Neural progenitor cell (in vitro differentiated cells): ENCODE measurements around the gene LANCL1. TPM values are rescaled to one million over a fixed set of nuclear protein-coding genes. Genes with fewer than 3 reads are reported as not detected.
"Not testable (repeated sequence)": the region's sequence is repeated elsewhere in the genome, so short reads cannot be mapped to it uniquely, and the experiment has no call there.

ENCODE experiments used
- DNase-seq: peaks from one replicate; pipeline ENCODE4 v3.0.0-alpha.2; 2016; ENCODE audit warnings: low spot score
- H2AFZ ChIP-seq: fragments of 200-600 bp; sonication (generic); replicated peaks from 2 replicates; pipeline ENCODE4 v1.6.1; 2016; ENCODE audit warnings: antibody characterized with exemption
- H3F3A ChIP-seq: fragments of 200-600 bp; sonication (generic); 2 replicates; pipeline ENCODE4 v1.6.1; 2016; ENCODE audit warnings: antibody characterized with exemption, low read depth
- H3K27ac ChIP-seq: fragments of 200-600 bp; sonication (generic); 2 replicates; pipeline ENCODE4 v1.5.1; 2016; ENCODE audit warnings: mild to moderate bottlenecking
- H3K27me3 ChIP-seq: fragments of 200-600 bp; sonication (generic); 2 replicates; pipeline ENCODE4 v1.6.1; 2016; ENCODE audit warnings: mild to moderate bottlenecking, moderate library complexity
- H3K36me3 ChIP-seq: fragments of 200-600 bp; sonication (generic); 2 replicates; pipeline ENCODE4 v1.5.1; 2016
- H3K4me1 ChIP-seq: fragments of 200-600 bp; sonication (generic); 2 replicates; pipeline ENCODE4 v1.6.1; 2016; ENCODE audit warnings: mixed run types
- H3K4me2 ChIP-seq: fragments of 200-600 bp; sonication (generic); 2 replicates; pipeline ENCODE4 v1.6.1; 2016
- H3K4me3 ChIP-seq: fragments of 200-600 bp; sonication (generic); 2 replicates; pipeline ENCODE4 v1.5.1; 2016
- H3K79me2 ChIP-seq: fragments of 200-600 bp; sonication (generic); 2 replicates; pipeline ENCODE4 v1.6.1; 2016; ENCODE audit warnings: low read depth
- H3K9ac ChIP-seq: fragments of 200-600 bp; sonication (generic); 2 replicates; pipeline ENCODE4 v1.6.1; 2016
- H3K9me3 ChIP-seq: fragments of 200-600 bp; sonication (generic); 2 replicates; pipeline ENCODE4 v1.5.1; 2016; ENCODE audit warnings: low read depth
- H4K20me1 ChIP-seq: fragments of 200-600 bp; sonication (generic); 2 replicates; pipeline ENCODE4 v1.6.1; 2016; ENCODE audit warnings: low read depth
- H3K27ac Mint-ChIP-seq: 3 replicates; pipeline ENCODE4 v1.8.0; 2021; ENCODE audit warnings: mixed read lengths
- H3K27me3 Mint-ChIP-seq: 2 replicates; pipeline ENCODE4 v1.8.0; 2022; ENCODE audit warnings: low read depth, mild to moderate bottlenecking, inconsistent platforms, moderate library complexity, mixed read lengths; ENCODE audit not compliant: insufficient read depth
- H3K36me3 Mint-ChIP-seq: 3 replicates; pipeline ENCODE4 v1.8.0; 2021; ENCODE audit warnings: mixed read lengths
- H3K4me1 Mint-ChIP-seq: 3 replicates; pipeline ENCODE4 v1.8.0; 2021; ENCODE audit warnings: mixed read lengths
- H3K4me3 Mint-ChIP-seq: 3 replicates; pipeline ENCODE4 v1.8.0; 2021; ENCODE audit warnings: mild to moderate bottlenecking, moderate library complexity, mixed read lengths
- H3K9me3 Mint-ChIP-seq: 3 replicates; pipeline ENCODE4 v1.8.0; 2020; ENCODE audit warnings: mixed read lengths
- CTCF ChIP-seq: fragments of 200-600 bp; sonication (generic); IDR thresholded peaks from 2 replicates; pipeline ENCODE4 v1.5.1; 2017; ENCODE audit warnings: antibody characterized with exemption, mild to moderate bottlenecking
- EZH2 ChIP-seq: fragments of 200-600 bp; sonication (generic); IDR thresholded peaks from 2 replicates; pipeline ENCODE4 v1.6.1; 2017; ENCODE audit warnings: antibody characterized with exemption, mild to moderate bottlenecking, moderate library complexity
- EZH2phosphoT487 ChIP-seq: fragments of 200-600 bp; sonication (generic); IDR thresholded peaks from 2 replicates; pipeline ENCODE4 v1.6.1; 2017; ENCODE audit warnings: antibody characterized with exemption
- total RNA-seq: library from RNA; depleted of rRNA; stranded (reverse); fragments of >200 nt; gene quantifications from 2 replicates; pipeline ENCODE4 v1.2.3, GENCODE V29; 2015; ENCODE audit warnings: low replicate concordance

LANCL1 gene
- total RNA-seq, 1 donor from 2014 or later, result 122 TPM

- H4K20me1 ChIP-seq, result no peaks in the 10 kb centered on the region
- H3F3A ChIP-seq, result no peaks in the 10 kb centered on the region
- peaks cover 26% of the 10 kb centered on the region for H3K36me3 ChIP-seq
- H3K4me3 Mint-ChIP-seq, result no peak overlapping the region
- DNase-seq, result no peak
- no peak for TF ChIP-seq EZH2phosphoT487
- TF ChIP-seq CTCF, result no peak
- no peak for TF ChIP-seq EZH2
- no peaks in the 10 kb centered on the region for H3K79me2 ChIP-seq
- peaks cover 70% of the 10 kb centered on the region for H3K36me3 Mint-ChIP-seq
- H3K4me2 ChIP-seq, result no peak overlapping the region
- H3K4me3 ChIP-seq, result no peak overlapping the region
- no peaks in the 10 kb centered on the region for H3K4me1 ChIP-seq
- H3K27ac ChIP-seq, result no peak overlapping the region
- no peaks in the 10 kb centered on the region for H3K27me3 Mint-ChIP-seq
- H3K9me3 ChIP-seq, result no peaks in the 10 kb centered on the region
- H3K27ac Mint-ChIP-seq, result no peak overlapping the region
- no peaks in the 10 kb centered on the region for H3K27me3 ChIP-seq
- H3K9me3 Mint-ChIP-seq, result peaks cover 1% of the 10 kb centered on the region
- no peak overlapping the region for H2AFZ ChIP-seq
- H3K9ac ChIP-seq, result no peak overlapping the region
- H3K4me1 Mint-ChIP-seq, result peaks cover 11% of the 10 kb centered on the region
These were observed 43.9 kb downstream of the LANCL1 start for GRCh38 chr2:210432633-210433032.

GRCh38 chr2:210429403-210430137 lies 47.0 kb downstream of the LANCL1 start:
- Histone ChIP-seq H3K27ac (no peak overlapping the region), H3K36me3 (peaks cover 12% of the 10 kb centered on the region), H3K4me3 (no peak overlapping the region), H2AFZ (no peak overlapping the region), H3K4me1 (no peaks in the 10 kb centered on the region), H3K9ac (no peak overlapping the region), H3K4me2 (no peak overlapping the region), H3F3A (no peaks in the 10 kb centered on the region), H3K9me3 (no peaks in the 10 kb centered on the region), H3K27me3 (no peaks in the 10 kb centered on the region), H3K79me2 (no peaks in the 10 kb centered on the region), H4K20me1 (no peaks in the 10 kb centered on the region)
- no peak overlapping the region for H3K27ac Mint-ChIP-seq
- no peak for DNase-seq
- TF ChIP-seq EZH2 (no peak), EZH2phosphoT487 (no peak), CTCF (no peak)
- H3K36me3 Mint-ChIP-seq, result peaks cover 67% of the 10 kb centered on the region
- H3K27me3 Mint-ChIP-seq, result no peaks in the 10 kb centered on the region
- peaks cover 24% of the 10 kb centered on the region for H3K9me3 Mint-ChIP-seq
- no peak overlapping the region for H3K4me3 Mint-ChIP-seq
- H3K4me1 Mint-ChIP-seq, result peaks cover 1% of the 10 kb centered on the region

- Histone ChIP-seq H3K36me3 (peaks cover 7% of the 10 kb centered on the region), H3K9me3 (no peaks in the 10 kb centered on the region), H3K4me3 (no peak overlapping the region), H3F3A (no peaks in the 10 kb centered on the region), H3K27ac (no peak overlapping the region), H3K4me1 (no peaks in the 10 kb centered on the region), H4K20me1 (no peaks in the 10 kb centered on the region), H2AFZ (no peak overlapping the region), H3K9ac (no peak overlapping the region), H3K79me2 (no peaks in the 10 kb centered on the region), H3K4me2 (no peak overlapping the region), H3K27me3 (no peaks in the 10 kb centered on the region)
- H3K9me3 Mint-ChIP-seq, result peaks cover 27% of the 10 kb centered on the region
- peaks cover 65% of the 10 kb centered on the region for H3K36me3 Mint-ChIP-seq
- no peaks in the 10 kb centered on the region for H3K4me1 Mint-ChIP-seq
- TF ChIP-seq CTCF, result no peak
- TF ChIP-seq EZH2, result no peak
- no peak for TF ChIP-seq EZH2phosphoT487
- H3K4me3 Mint-ChIP-seq, result no peak overlapping the region
- no peaks in the 10 kb centered on the region for H3K27me3 Mint-ChIP-seq
- no peak for DNase-seq
- no peak overlapping the region for H3K27ac Mint-ChIP-seq
These were observed 48.0 kb downstream of the LANCL1 start for GRCh38 chr2:210428393-210429179.

GRCh38 chr2:210427309-210427708 lies 49.2 kb downstream of the LANCL1 start:
- not testable (repeated sequence) for H3K36me3 ChIP-seq, H2AFZ ChIP-seq, H3K27ac ChIP-seq, H3F3A ChIP-seq, H3K79me2 ChIP-seq, H3K4me2 ChIP-seq, H3K4me1 Mint-ChIP-seq, DNase-seq, H3K4me3 Mint-ChIP-seq, H3K9me3 ChIP-seq, H3K27ac Mint-ChIP-seq, H3K9ac ChIP-seq, H3K27me3 Mint-ChIP-seq, H3K4me1 ChIP-seq, H4K20me1 ChIP-seq, H3K27me3 ChIP-seq, H3K4me3 ChIP-seq
- peaks cover 27% of the 10 kb centered on the region for H3K9me3 Mint-ChIP-seq
- H3K36me3 Mint-ChIP-seq, result peaks cover 55% of the 10 kb centered on the region
